ENCODE data around the gene NSD1.

The NSD1 gene

GRCh38 chr5:177092178-177093081 is 41.1 kb upstream of the NSD1 start:
- DNase-seq (ENCODE audit: low read depth in 1 of 2, low spot score in 1 of 2): no peak
- Histone ChIP-seq H3K27me3 (ENCODE audit: insufficient read depth, poor library complexity, severe bottlenecking) (peaks cover 9% of the 10 kb centered on the region), H3K4me3 (replicated peaks; ENCODE audit: insufficient read depth, low read length) (no peak overlapping the region), H3K27ac (replicated peaks) (no peak overlapping the region)
- TF ChIP-seq GABPA (IDR thresholded peaks at IDR 0.05; ENCODE audit: low read depth) (no peak), REST (IDR thresholded peaks at IDR 0.05; ENCODE audit: insufficient replicate concordance, low read depth) (no peak), CTCF (IDR thresholded peaks at IDR 0.05; ENCODE audit: insufficient read depth, low read length) (no peak), POLR2AphosphoS5 (IDR thresholded peaks at IDR 0.05; ENCODE audit: low read depth) (no peak), SPI1 (IDR thresholded peaks at IDR 0.05; ENCODE audit: borderline replicate concordance, low read depth) (no peak)

- no peak overlapping the region for H3K4me3 ChIP-seq (replicated peaks; ENCODE audit: insufficient read depth, low read length)
Observed at GRCh38 chr5:177093082-177093712, 40.4 kb upstream of the NSD1 start.

More at GRCh38 chr5:177093082-177093712, 40.4 kb upstream of the NSD1 start:
- Histone ChIP-seq H3K27me3 (ENCODE audit: insufficient read depth, poor library complexity, severe bottlenecking) (peaks cover 3% of the 10 kb centered on the region), H3K27ac (replicated peaks) (no peak overlapping the region)
- TF ChIP-seq SPI1 (IDR thresholded peaks at IDR 0.05; ENCODE audit: borderline replicate concordance, low read depth) (no peak), CTCF (IDR thresholded peaks at IDR 0.05; ENCODE audit: insufficient read depth, low read length) (no peak), REST (IDR thresholded peaks at IDR 0.05; ENCODE audit: insufficient replicate concordance, low read depth) (no peak), GABPA (IDR thresholded peaks at IDR 0.05; ENCODE audit: low read depth) (no peak), POLR2AphosphoS5 (IDR thresholded peaks at IDR 0.05; ENCODE audit: low read depth) (no peak)
- no peak for DNase-seq (ENCODE audit: low read depth in 1 of 2, low spot score in 1 of 2)
